Esophagus squamous epithelium (tissue), 5 donors: Measurements from ENCODE around the gene TUBB2B. TPM values are rescaled to one million over a fixed set of nuclear protein-coding genes. Genes with fewer than 3 reads are reported as not detected.
A peak's percentile ranks its signal among the peaks of the same experiment; 100 is the strongest.
"Not testable (repeated sequence)": the region's sequence is repeated elsewhere in the genome, so short reads cannot be mapped to it uniquely, and the experiment has no call there.

Source experiments
- DNase-seq: peaks from one replicate; lab custom pipeline; 2025; lab: John Stamatoyannopoulos, UW
- H3K27ac ChIP-seq, 4 donors: fragments of 200-600 bp; sonication (generic); one replicate each; pipeline ENCODE4 v1.5.1; 2016 to 2019; ENCODE audit warnings: mild to moderate bottlenecking in 1 of 4
- H3K27me3 ChIP-seq, 4 donors: fragments of 200-600 bp; sonication (generic); 1 replicate in 3 of 4; 2 replicates in 1 of 4; pipeline versions ENCODE4 v1.5.1 to v1.6.0; 2017 to 2021; ENCODE audit warnings: antibody characterized with exemption in 1 of 4
- H3K36me3 ChIP-seq, 3 donors: fragments of 200-600 bp; sonication (generic); one replicate each; pipeline ENCODE4 v1.5.1; 2016 to 2019
- H3K4me1 ChIP-seq, 3 donors: fragments of 200-600 bp; sonication (generic); one replicate each; pipeline ENCODE4 v1.5.1; 2017 to 2019
- H3K4me3 ChIP-seq, 4 donors: fragments of 200-600 bp; sonication (generic); 1 replicate in 3 of 4; 2 replicates in 1 of 4; pipeline ENCODE4 v1.5.1; 2016 to 2019; ENCODE audit warnings: mild to moderate bottlenecking in 2 of 4, moderate library complexity in 1 of 4
- H3K9me3 ChIP-seq, 3 donors: fragments of 200-600 bp; sonication (generic); one replicate each; pipeline ENCODE4 v1.5.1; 2016 to 2019
- CTCF ChIP-seq, 6 experiments: fragments of 450-650 bp in 4 of 6; fragments of 200-600 bp in 2 of 6; sonication (generic) in 2 of 6; IDR thresholded peaks; one replicate each; pipeline ENCODE4 v1.5.1; 2016 to 2019; ENCODE audit warnings: antibody characterized with exemption in 6 of 6, mild to moderate bottlenecking in 4 of 6, moderate library complexity in 4 of 6
- POLR2A ChIP-seq, 4 donors: fragments of 450-650 bp; IDR thresholded peaks; one replicate each; pipeline ENCODE4 v1.6.1; 2017; ENCODE audit warnings: antibody characterized with exemption in 4 of 4, mild to moderate bottlenecking in 4 of 4, moderate library complexity in 3 of 4
- WGBS, 2 donors: methylation state at CpG; one replicate each; pipeline ENCODE4 v1.1.5; 2018; 5-methylcytosine and 5-hydroxymethylcytosine counted together
- intact Hi-C: fragments of 100-400 bp; cut with DNase I; formaldehyde crosslinking; loops from one replicate; pipeline ENCODE4 v1.15.0; 2022
- total RNA-seq, 4 donors: library from RNA; depleted of rRNA; stranded (reverse); fragments of >200 nt; gene quantifications; one replicate each; pipeline ENCODE4 v1.1.0, GENCODE V29; 2016
- donor health status: DM: yes; HTN: yes; CAD: no.

TUBB2B gene
- total RNA-seq, 4 donors from 2014 or later: 1.6 to 5.0 (median 3.2) TPM

- H3K4me3 ChIP-seq: peak overlapping the region in 3 of 4 donors; percentile 28 to 55 (median 31)
- peaks cover 0 to 32% (median 0%) of the 10 kb centered on the region in 3 donors for H3K4me1 ChIP-seq
- peaks cover 0 to 30% (median 0%) of the 10 kb centered on the region in 4 donors for H3K27me3 ChIP-seq
- DNase-seq: no peak
- WGBS, 2 donors: 49 to 50% methylated on average over 21 to 23 of the region's 36 CpGs
- H3K27ac ChIP-seq: peak overlapping the region in 2 of 4 donors; percentile 35 to 48
- no peaks in the 10 kb centered on the region for H3K9me3 ChIP-seq
- no peaks in the 10 kb centered on the region for H3K36me3 ChIP-seq
- TF ChIP-seq POLR2A (IDR thresholded peaks at IDR 0.05): no peak
- TF ChIP-seq CTCF (IDR thresholded peaks at IDR 0.05): no peak
- intact Hi-C loops: no loop called here
Observed at GRCh38 chr6:3247255-3248146, 20.0 kb upstream of the TUBB2B start.

- TF ChIP-seq POLR2A (IDR thresholded peaks at IDR 0.05) (no peak), CTCF (IDR thresholded peaks at IDR 0.05) (no peak)
- no peak for DNase-seq
- intact Hi-C loops: no loop called here
- Histone ChIP-seq H3K4me3 (no peak overlapping the region), H3K27me3 (peaks cover 0 to 30% (median 0%) of the 10 kb centered on the region in 4 donors), H3K9me3 (no peaks in the 10 kb centered on the region), H3K36me3 (no peaks in the 10 kb centered on the region), H3K27ac (no peak overlapping the region), H3K4me1 (peaks cover 0 to 14% (median 0%) of the 10 kb centered on the region in 3 donors)
- 89 to 94% methylated on average over 3 to 5 of the region's 5 CpGs for WGBS, 2 donors
Observed at GRCh38 chr6:3245216-3245615, 17.8 kb upstream of the TUBB2B start.

- WGBS, 2 donors: 71 to 97% methylated on average over 2 to 7 of the region's 7 CpGs
- Histone ChIP-seq H3K27me3 (peaks cover 0 to 27% (median 0%) of the 10 kb centered on the region in 4 donors), H3K4me1 (peaks cover 0 to 14% (median 0%) of the 10 kb centered on the region in 3 donors)
- H3K36me3 ChIP-seq, H3K4me3 ChIP-seq, H3K27ac ChIP-seq, DNase-seq, intact Hi-C loops, H3K9me3 ChIP-seq: not testable (repeated sequence)
Observed at GRCh38 chr6:3244832-3245161, 17.3 kb upstream of the TUBB2B start.

- Histone ChIP-seq H3K9me3 (no peaks in the 10 kb centered on the region), H3K27ac (no peak overlapping the region), H3K4me3 (no peak overlapping the region), H3K36me3 (no peaks in the 10 kb centered on the region), H3K27me3 (peaks cover 0 to 21% (median 0%) of the 10 kb centered on the region in 4 donors), H3K4me1 (peaks cover 0 to 14% (median 0%) of the 10 kb centered on the region in 3 donors)
- intact Hi-C loops: no loop called here
- DNase-seq: no peak
- TF ChIP-seq POLR2A (IDR thresholded peaks at IDR 0.05) (no peak), CTCF (IDR thresholded peaks at IDR 0.05) (no peak)
- 78 to 82% methylated on average over 8 of the region's 8 CpGs for WGBS, 2 donors
Observed at GRCh38 chr6:3244003-3244831, 16.8 kb upstream of the TUBB2B start.

- H3K27me3 ChIP-seq: peaks cover 0 to 19% (median 0%) of the 10 kb centered on the region in 4 donors
- WGBS, 2 donors: 46 to 69% methylated on average over 3 to 4 of the region's 4 CpGs
- H3K4me3 ChIP-seq: no peak overlapping the region
- H3K9me3 ChIP-seq: no peaks in the 10 kb centered on the region
- no peak for TF ChIP-seq POLR2A (IDR thresholded peaks at IDR 0.05)
- no peak for TF ChIP-seq CTCF (IDR thresholded peaks at IDR 0.05)
- no peak for DNase-seq
- intact Hi-C loops: no loop called here
- no peak overlapping the region for H3K27ac ChIP-seq
- no peaks in the 10 kb centered on the region for H3K36me3 ChIP-seq
- peaks cover 0 to 6% (median 0%) of the 10 kb centered on the region in 3 donors for H3K4me1 ChIP-seq
Observed at GRCh38 chr6:3242768-3243167, 15.3 kb upstream of the TUBB2B start.

GRCh38 chr6:3241745-3242144 lies 14.3 kb upstream of the TUBB2B start:
- intact Hi-C loops, H3K4me1 ChIP-seq, H3K4me3 ChIP-seq, DNase-seq, H3K27ac ChIP-seq, H3K9me3 ChIP-seq, H3K36me3 ChIP-seq: not testable (repeated sequence)
- WGBS, 2 donors: 88 to 100% methylated on average over 4 of the region's 4 CpGs
- H3K27me3 ChIP-seq: peaks cover 0 to 10% (median 0%) of the 10 kb centered on the region in 4 donors
